ENCODE measurements around the gene RNF157.

- TF ChIP-seq CTCF (IDR thresholded peaks at IDR 0.05) (no peak), POLR2A (IDR thresholded peaks at IDR 0.05) (no peak), POLR2AphosphoS5 (IDR thresholded peaks at IDR 0.05) (no peak)
Observed at GRCh38 chr17:76125922-76126321, 114.4 kb downstream of the RNF157 start.
